Omental fat pad (tissue), 4 donors: ENCODE results near the gene PEX1. TPM values are rescaled to one million over a fixed set of nuclear protein-coding genes. Genes with fewer than 3 reads are reported as not detected.

Source experiments
- ATAC-seq: fragments of 150-250 bp; one replicate; pipeline ENCODE4 v1.9.1; 2016; ENCODE audit warnings: mild to moderate bottlenecking, moderate library complexity; ENCODE audit not compliant: low FRiP score
- DNase-seq: peaks from one replicate; pipeline ENCODE4 v3.0.0-alpha.2; 2019; ENCODE audit warnings: low spot score
- CTCF ChIP-seq, 3 donors: fragments of 450-650 bp; IDR thresholded peaks; one replicate each; pipeline ENCODE4 v1.5.1; 2016 to 2017; ENCODE audit warnings: antibody characterized with exemption in 3 of 3, mild to moderate bottlenecking in 3 of 3, moderate library complexity in 2 of 3
- total RNA-seq, 4 donors: library from RNA; depleted of rRNA; stranded (reverse); fragments of >200 nt; gene quantifications; one replicate each; pipeline ENCODE4 v1.1.0, GENCODE V29; 2016

PEX1 gene
- total RNA-seq = 10 to 100 TPM in 3 of 4 donors, 1 to 10 TPM in 1; 9.8 to 23.5 (median 14.3) TPM

GRCh38 chr7:92528188-92528957 lies at the start of gene PEX1, which contains the start of gene RBM48:
Gene PEX1 (minus strand): TSS chr7:92528520. CDS start chr7:92528435, 85 bp downstream.
Gene RBM48 (plus strand): TSS chr7:92528795. CDS start chr7:92528814, 19 bp downstream.
- DNase-seq (peak; percentile 64), ATAC-seq (peak; percentile 99)
- no peak for TF ChIP-seq CTCF (IDR thresholded peaks at IDR 0.05)

GRCh38 chr7:92576296-92576695 lies 48.0 kb upstream of the PEX1 start:
- TF ChIP-seq CTCF (IDR thresholded peaks at IDR 0.05) = no peak
- ATAC-seq = no peak
- DNase-seq = no peak

GRCh38 chr7:92569137-92569536 lies 40.8 kb upstream of the PEX1 start:
- DNase-seq (no peak), ATAC-seq (peak; percentile 48)
- TF ChIP-seq CTCF (IDR thresholded peaks at IDR 0.05) = no peak

- no peak for ATAC-seq
- no peak for DNase-seq
- no peak for TF ChIP-seq CTCF (IDR thresholded peaks at IDR 0.05)
These were observed 39.1 kb upstream of the PEX1 start for GRCh38 chr7:92567460-92567859.

GRCh38 chr7:92563345-92563744 lies 35.0 kb upstream of the PEX1 start:
- DNase-seq = no peak
- no peak for TF ChIP-seq CTCF (IDR thresholded peaks at IDR 0.05)
- ATAC-seq = no peak

GRCh38 chr7:92560602-92561001 lies 32.3 kb upstream of the PEX1 start:
- no peak for TF ChIP-seq CTCF (IDR thresholded peaks at IDR 0.05)
- DNase-seq (no peak), ATAC-seq (no peak)

- TF ChIP-seq CTCF (IDR thresholded peaks at IDR 0.05) = no peak
- ATAC-seq (no peak), DNase-seq (no peak)
These were observed 29.6 kb upstream of the PEX1 start for GRCh38 chr7:92557808-92558362.
